Gastroesophageal sphincter (tissue), 4 donors: Measurements from ENCODE around the gene FBF1. TPM values are rescaled to one million over a fixed set of nuclear protein-coding genes. Genes with fewer than 3 reads are reported as not detected.

Experiments
- ATAC-seq: fragments of 150-250 bp; one replicate; pipeline ENCODE4 v1.9.1; 2016; ENCODE audit warnings: mild to moderate bottlenecking, moderate library complexity
- H3K27ac ChIP-seq, 4 donors: fragments of 200-600 bp; sonication (generic) in 3 of 4; 1 replicate in 3 of 4; 2 replicates in 1 of 4; pipeline ENCODE4 v1.5.1; 2016 to 2019
- H3K27me3 ChIP-seq: fragments of 200-600 bp; sonication (generic); one replicate; pipeline ENCODE4 v1.5.1; 2019
- H3K36me3 ChIP-seq, 2 donors: fragments of 200-600 bp; sonication (generic); one replicate each; pipeline ENCODE4 v1.5.1; 2019; ENCODE audit warnings: control low read depth in 1 of 2
- H3K4me1 ChIP-seq, 3 donors: fragments of 200-600 bp; sonication (generic); 1 replicate in 2 of 3; 2 replicates in 1 of 3; pipeline ENCODE4 v1.5.1; 2016 to 2019; ENCODE audit warnings: control low read depth in 2 of 3
- H3K4me3 ChIP-seq, 2 donors: fragments of 200-600 bp; sonication (generic); one replicate each; pipeline ENCODE4 v1.5.1; 2019; ENCODE audit warnings: mild to moderate bottlenecking in 1 of 2, moderate library complexity in 1 of 2
- H3K9me3 ChIP-seq, 3 donors: fragments of 200-600 bp; sonication (generic); one replicate each; pipeline ENCODE4 v1.5.1; 2017 to 2019; ENCODE audit warnings: control low read depth in 2 of 3
- EP300 ChIP-seq: sonication (generic); formaldehyde crosslinking; IDR thresholded peaks from one replicate; pipeline ENCODE4 v1.6.1; 2017; ENCODE audit warnings: antibody characterized with exemption, mild to moderate bottlenecking
- POLR2A ChIP-seq, 2 donors: fragments of 450-650 bp; IDR thresholded peaks; one replicate each; pipeline ENCODE4 v1.6.1; 2017; ENCODE audit warnings: antibody characterized with exemption in 2 of 2, mild to moderate bottlenecking in 2 of 2, moderate library complexity in 1 of 2
- POLR2AphosphoS5 ChIP-seq: sonication (generic); formaldehyde crosslinking; IDR thresholded peaks from one replicate; pipeline ENCODE4 v1.6.1; 2017; ENCODE audit warnings: antibody characterized with exemption
- WGBS, 2 donors: methylation state at CpG; one replicate each; pipeline ENCODE4 v1.1.5; 2018; ENCODE audit warnings: low coverage in 1 of 2; 5-methylcytosine and 5-hydroxymethylcytosine counted together
- total RNA-seq, 4 donors: library from RNA; depleted of rRNA; stranded (reverse); fragments of >200 nt; gene quantifications; one replicate each; pipeline ENCODE4 v1.1.0, GENCODE V29; 2016
- TF ChIP-seq, protein P1 (sequence below), 4 experiments: fragments of 200-600 bp in 2 of 4; fragments of 450-650 bp in 2 of 4; sonication (generic) in 1 of 4; IDR thresholded peaks; one replicate each; pipeline ENCODE4 v1.5.1; 2017 to 2019; ENCODE audit warnings: antibody characterized with exemption in 4 of 4, mild to moderate bottlenecking in 2 of 4, moderate library complexity in 2 of 4

The FBF1 gene
- total RNA-seq, 4 donors from 2014 or later, result 4.6 to 20.2 (median 7.7) TPM

DNA sequence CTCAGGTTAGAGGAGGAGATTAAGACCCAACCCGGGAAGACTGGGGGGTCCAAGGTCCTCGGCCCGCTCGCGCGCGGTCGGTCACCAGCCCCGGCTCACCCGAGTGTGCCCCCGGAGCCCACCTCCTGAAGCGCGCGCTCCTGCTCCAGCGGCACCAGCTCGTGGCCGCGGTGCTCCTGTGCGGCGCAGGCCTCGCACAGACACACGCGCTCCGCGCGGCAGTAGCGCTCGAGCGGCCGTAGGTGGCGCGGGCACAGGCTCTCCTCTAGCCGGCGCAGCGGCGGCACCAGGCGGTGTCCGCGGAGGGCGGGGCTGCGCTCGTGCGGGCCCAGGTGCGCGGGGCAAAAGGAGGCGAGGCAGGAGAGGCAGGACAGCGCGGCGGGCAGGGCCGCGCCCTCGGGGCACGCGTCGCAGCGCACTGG lies 63.1 kb downstream of the FBF1 start:
- ATAC-seq, result peak; percentile 75

GRCh38 chr17:75876938-75877751 lies 63.7 kb downstream of the FBF1 start:
- ATAC-seq, result peak; percentile 59
- TF ChIP-seq, protein P1, sequence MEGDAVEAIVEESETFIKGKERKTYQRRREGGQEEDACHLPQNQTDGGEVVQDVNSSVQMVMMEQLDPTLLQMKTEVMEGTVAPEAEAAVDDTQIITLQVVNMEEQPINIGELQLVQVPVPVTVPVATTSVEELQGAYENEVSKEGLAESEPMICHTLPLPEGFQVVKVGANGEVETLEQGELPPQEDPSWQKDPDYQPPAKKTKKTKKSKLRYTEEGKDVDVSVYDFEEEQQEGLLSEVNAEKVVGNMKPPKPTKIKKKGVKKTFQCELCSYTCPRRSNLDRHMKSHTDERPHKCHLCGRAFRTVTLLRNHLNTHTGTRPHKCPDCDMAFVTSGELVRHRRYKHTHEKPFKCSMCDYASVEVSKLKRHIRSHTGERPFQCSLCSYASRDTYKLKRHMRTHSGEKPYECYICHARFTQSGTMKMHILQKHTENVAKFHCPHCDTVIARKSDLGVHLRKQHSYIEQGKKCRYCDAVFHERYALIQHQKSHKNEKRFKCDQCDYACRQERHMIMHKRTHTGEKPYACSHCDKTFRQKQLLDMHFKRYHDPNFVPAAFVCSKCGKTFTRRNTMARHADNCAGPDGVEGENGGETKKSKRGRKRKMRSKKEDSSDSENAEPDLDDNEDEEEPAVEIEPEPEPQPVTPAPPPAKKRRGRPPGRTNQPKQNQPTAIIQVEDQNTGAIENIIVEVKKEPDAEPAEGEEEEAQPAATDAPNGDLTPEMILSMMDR (IDR thresholded peaks at IDR 0.05), result peak in 2 of 4 experiments; percentile 21 to 51
- TF ChIP-seq POLR2A (IDR thresholded peaks at IDR 0.05) (peak in 1 of 2 donors; percentile 27), EP300 (no peak), POLR2AphosphoS5 (peak; percentile 98)
- H3K36me3 ChIP-seq, result peaks cover 0 to 24% of the 10 kb centered on the region in 2 donors
- H3K27ac ChIP-seq, result peak overlapping the region; percentile 66 to 99 (median 96)
- H3K27me3 ChIP-seq, result no peaks in the 10 kb centered on the region
- H3K4me1 ChIP-seq, result peaks cover 12 to 71% (median 46%) of the 10 kb centered on the region in 3 donors
- H3K4me3 ChIP-seq, result peak overlapping the region; percentile 44 to 92
- no peaks in the 10 kb centered on the region for H3K9me3 ChIP-seq
- 0% methylated on average over 3 to 6 of the region's 41 CpGs for WGBS, 2 donors

More for the DNA sequence above, 63.1 kb downstream of the FBF1 start:
- Histone ChIP-seq H3K36me3 (peaks cover 0 to 24% of the 10 kb centered on the region in 2 donors), H3K4me3 (peak overlapping the region; percentile 44 to 92), H3K27me3 (no peaks in the 10 kb centered on the region), H3K4me1 (peaks cover 12 to 64% (median 42%) of the 10 kb centered on the region in 3 donors), H3K27ac (peak overlapping the region; percentile 66 to 99 (median 96)), H3K9me3 (no peaks in the 10 kb centered on the region)
- TF ChIP-seq POLR2A (IDR thresholded peaks at IDR 0.05) (peak in 1 of 2 donors; percentile 7), POLR2AphosphoS5 (peak; percentile 55), EP300 (no peak)
- TF ChIP-seq, protein P1 (IDR thresholded peaks at IDR 0.05), result peak in 3 of 4 experiments; percentile 48 to 88 (median 85)
- WGBS, 2 donors, result 0% methylated on average over 1 of the region's 56 CpGs; no CpG with 5 or more reads in 1 of the 2 donors

- H3K27ac ChIP-seq, result peak overlapping the region; percentile 66 to 99 (median 96)
- WGBS, 2 donors, result 5% methylated on average over 4 of the region's 26 CpGs; no CpG with 5 or more reads in 1 of the 2 donors
- TF ChIP-seq POLR2AphosphoS5 (no peak), EP300 (no peak), POLR2A (IDR thresholded peaks at IDR 0.05) (no peak)
- TF ChIP-seq, protein P1 (IDR thresholded peaks at IDR 0.05), result peak in 1 of 4 experiments; percentile 10
- no peak for ATAC-seq
- peaks cover 12 to 78% (median 47%) of the 10 kb centered on the region in 3 donors for H3K4me1 ChIP-seq
- peaks cover 0 to 24% of the 10 kb centered on the region in 2 donors for H3K36me3 ChIP-seq
- H3K9me3 ChIP-seq, result no peaks in the 10 kb centered on the region
- H3K27me3 ChIP-seq, result no peaks in the 10 kb centered on the region
- H3K4me3 ChIP-seq, result peak overlapping the region; percentile 44 to 92
Observed at GRCh38 chr17:75876190-75876937, 64.5 kb downstream of the FBF1 start.

- Histone ChIP-seq H3K4me3 (peak overlapping the region in 1 of 2 donors; percentile 92), H3K9me3 (no peaks in the 10 kb centered on the region), H3K36me3 (peaks cover 0 to 24% of the 10 kb centered on the region in 2 donors), H3K27me3 (no peaks in the 10 kb centered on the region), H3K4me1 (peaks cover 12 to 83% (median 47%) of the 10 kb centered on the region in 3 donors), H3K27ac (peak overlapping the region; percentile 66 to 99 (median 96))
- TF ChIP-seq POLR2AphosphoS5 (peak; percentile 44), EP300 (no peak), POLR2A (IDR thresholded peaks at IDR 0.05) (no peak)
- TF ChIP-seq, protein P1 (IDR thresholded peaks at IDR 0.05), result no peak
- WGBS, 2 donors, result no CpG with 5 or more reads among the region's 5 CpGs
- ATAC-seq, result no peak
Observed at GRCh38 chr17:75875940-75876189, 65.0 kb downstream of the FBF1 start.
